Tongue (tissue), 2 donors: Measurements from ENCODE around the gene SEMA5B. TPM values are rescaled to one million over a fixed set of nuclear protein-coding genes. Genes with fewer than 3 reads are reported as not detected.

ENCODE experiments used
- DNase-seq: peaks from one replicate; pipeline ENCODE4 v3.0.0-alpha.2; 2015
- total RNA-seq: library from RNA; depleted of rRNA; stranded (reverse); fragments of >200 nt; gene quantifications from one replicate; pipeline ENCODE4 v1.2.3, GENCODE V29; 2014

SEMA5B gene, protein sequence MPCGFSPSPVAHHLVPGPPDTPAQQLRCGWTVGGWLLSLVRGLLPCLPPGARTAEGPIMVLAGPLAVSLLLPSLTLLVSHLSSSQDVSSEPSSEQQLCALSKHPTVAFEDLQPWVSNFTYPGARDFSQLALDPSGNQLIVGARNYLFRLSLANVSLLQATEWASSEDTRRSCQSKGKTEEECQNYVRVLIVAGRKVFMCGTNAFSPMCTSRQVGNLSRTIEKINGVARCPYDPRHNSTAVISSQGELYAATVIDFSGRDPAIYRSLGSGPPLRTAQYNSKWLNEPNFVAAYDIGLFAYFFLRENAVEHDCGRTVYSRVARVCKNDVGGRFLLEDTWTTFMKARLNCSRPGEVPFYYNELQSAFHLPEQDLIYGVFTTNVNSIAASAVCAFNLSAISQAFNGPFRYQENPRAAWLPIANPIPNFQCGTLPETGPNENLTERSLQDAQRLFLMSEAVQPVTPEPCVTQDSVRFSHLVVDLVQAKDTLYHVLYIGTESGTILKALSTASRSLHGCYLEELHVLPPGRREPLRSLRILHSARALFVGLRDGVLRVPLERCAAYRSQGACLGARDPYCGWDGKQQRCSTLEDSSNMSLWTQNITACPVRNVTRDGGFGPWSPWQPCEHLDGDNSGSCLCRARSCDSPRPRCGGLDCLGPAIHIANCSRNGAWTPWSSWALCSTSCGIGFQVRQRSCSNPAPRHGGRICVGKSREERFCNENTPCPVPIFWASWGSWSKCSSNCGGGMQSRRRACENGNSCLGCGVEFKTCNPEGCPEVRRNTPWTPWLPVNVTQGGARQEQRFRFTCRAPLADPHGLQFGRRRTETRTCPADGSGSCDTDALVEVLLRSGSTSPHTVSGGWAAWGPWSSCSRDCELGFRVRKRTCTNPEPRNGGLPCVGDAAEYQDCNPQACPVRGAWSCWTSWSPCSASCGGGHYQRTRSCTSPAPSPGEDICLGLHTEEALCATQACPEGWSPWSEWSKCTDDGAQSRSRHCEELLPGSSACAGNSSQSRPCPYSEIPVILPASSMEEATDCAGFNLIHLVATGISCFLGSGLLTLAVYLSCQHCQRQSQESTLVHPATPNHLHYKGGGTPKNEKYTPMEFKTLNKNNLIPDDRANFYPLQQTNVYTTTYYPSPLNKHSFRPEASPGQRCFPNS
- 11.0 TPM for total RNA-seq

- peak; percentile 75 for DNase-seq
Measured at GRCh38 chr3:123027292-123028232, at the start of gene SEMA5B. Gene SEMA5B (minus strand): TSS chr3:123027763. CDS start chr3:122961263, 66,500 bp downstream.

DNA sequence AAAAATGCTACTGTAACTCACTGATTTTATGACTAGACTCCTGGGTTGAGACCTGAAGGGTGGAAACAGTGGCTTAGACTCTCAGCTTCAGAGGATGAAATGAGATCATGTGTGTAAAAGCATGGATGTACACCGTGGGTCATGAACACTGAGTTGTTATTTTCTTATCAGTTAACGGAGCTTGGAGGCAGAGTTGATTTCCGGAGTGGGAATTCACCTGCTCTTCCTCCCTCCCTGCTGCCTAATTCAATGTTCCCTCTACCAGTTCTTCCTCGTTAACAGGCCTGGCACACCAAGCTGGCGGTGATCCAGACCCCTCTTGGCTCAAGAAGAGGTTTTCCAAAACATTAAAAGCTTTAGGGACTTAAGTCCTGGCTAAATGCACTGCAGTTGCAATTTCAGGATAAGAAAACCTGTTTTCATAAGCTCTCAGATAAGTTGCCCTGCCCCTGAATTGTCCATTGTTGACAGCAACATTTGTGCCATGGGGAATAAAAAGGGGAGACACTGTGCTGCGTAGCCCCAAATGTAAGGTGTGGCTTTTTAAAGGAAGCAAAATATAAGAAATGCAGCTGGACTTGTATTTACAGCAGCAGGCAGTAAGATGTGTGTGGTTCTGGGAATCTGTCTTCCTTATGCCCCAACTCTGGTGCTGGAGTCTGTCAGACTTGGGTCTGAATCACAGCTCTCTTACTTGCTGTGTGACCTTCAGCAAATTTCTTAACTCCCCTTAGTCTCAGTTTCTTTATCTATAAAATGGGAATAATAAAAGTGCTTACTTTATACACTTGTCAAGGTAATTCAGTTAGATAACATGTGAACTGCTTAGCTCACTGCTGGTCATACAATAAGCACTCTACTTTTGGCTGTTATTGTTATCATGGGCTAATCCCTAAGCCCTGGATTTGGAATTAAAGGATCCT, 49.2 kb upstream of the SEMA5B start:
- peak; percentile 84 for DNase-seq

DNA sequence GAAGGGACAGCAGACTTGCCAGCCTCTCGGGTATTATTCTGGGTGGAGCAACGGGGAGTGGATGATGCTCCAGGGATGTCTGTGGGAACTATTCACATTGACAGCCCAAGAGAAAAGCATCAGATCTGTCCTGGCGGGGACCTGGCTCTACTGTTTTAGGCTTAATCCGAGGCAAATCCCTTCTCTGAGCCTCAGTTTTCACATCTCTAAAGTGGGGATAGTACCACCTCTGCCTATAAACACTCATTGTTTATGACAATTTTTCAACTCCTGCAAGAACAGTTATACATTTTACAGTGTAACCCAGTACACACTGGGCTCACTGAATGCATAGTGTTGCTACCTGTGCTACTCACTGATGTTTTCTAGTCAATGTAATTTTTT, 48.5 kb upstream of the SEMA5B start:
- DNase-seq: no peak

DNA sequence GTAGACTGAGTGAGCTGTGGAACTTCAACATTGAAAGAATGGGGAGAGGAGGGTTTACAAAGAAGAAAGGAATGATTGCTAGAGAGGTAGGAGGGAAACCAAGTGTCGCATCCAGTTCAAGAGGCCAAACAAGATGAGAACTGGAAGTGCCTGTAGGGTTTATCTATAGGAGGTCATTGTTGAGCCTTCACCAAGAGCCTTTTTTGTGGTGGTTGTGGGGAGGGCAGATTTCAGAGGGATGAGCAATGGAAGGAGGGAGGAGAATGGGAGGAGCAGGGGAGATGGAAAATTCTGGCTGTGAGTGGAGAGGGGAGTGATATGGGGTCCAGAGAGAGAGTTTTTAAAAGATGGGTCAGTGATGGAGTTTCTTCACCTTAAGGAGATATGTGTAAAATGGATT, 47.8 kb upstream of the SEMA5B start:
- DNase-seq: no peak

GRCh38 chr3:123072564-123072963, 45.0 kb upstream of the SEMA5B start:
- no peak for DNase-seq

DNA sequence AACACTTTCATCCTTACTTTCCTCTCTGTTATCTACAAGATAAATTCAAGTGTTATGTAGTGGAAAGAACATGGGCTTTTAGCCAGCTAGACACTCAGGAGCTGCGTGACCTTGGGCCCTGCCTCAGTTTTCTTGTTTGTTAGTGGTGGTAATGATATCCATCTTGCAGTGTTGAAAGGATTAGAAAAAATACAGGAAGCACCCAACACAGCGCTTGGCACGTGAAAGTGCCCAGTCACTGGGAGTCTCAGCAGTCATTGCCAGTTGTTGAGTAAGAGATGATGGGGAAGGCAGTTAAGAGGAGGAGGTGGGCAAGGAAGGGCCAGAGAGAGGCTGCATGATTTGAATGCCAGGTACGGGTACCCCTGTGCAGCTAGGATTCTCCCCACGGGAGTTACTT, 44.6 kb upstream of the SEMA5B start:
- no peak for DNase-seq

DNA sequence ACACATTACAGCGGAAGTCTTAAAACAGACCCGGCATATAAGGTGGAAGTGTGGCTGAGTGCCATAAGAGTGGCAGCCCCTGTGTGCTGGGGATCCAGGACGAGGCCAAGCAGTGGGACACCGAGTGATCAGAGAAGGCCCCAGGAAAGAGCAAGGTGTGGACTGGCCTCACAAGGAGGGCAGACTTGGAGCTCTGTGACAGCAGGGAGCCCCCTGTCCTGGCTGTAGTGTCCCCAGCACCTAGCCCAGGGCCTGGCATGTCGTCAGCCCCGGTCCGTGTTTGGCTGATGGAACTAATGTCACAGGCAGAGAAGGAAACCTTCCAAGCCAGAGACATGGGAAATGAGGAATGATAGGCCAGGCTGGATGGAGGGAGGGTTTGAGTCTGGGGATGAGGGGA, 44.0 kb upstream of the SEMA5B start:
- DNase-seq: no peak

GRCh38 chr3:123071146-123071545, 43.6 kb upstream of the SEMA5B start:
- DNase-seq: no peak

GRCh38 chr3:123070510-123070909, 42.9 kb upstream of the SEMA5B start:
- no peak for DNase-seq

- DNase-seq: no peak
Measured at GRCh38 chr3:123068601-123069381, 41.2 kb upstream of the SEMA5B start.

- peak; percentile 24 for DNase-seq
Measured at GRCh38 chr3:123067689-123068600, 40.4 kb upstream of the SEMA5B start.

- DNase-seq: peak; percentile 95
Measured at GRCh38 chr3:123066896-123067688, 39.5 kb upstream of the SEMA5B start, which contains the start of gene PDIA5. Gene PDIA5 (plus strand): TSS chr3:123067025. CDS start chr3:123067165, 140 bp downstream.

DNA sequence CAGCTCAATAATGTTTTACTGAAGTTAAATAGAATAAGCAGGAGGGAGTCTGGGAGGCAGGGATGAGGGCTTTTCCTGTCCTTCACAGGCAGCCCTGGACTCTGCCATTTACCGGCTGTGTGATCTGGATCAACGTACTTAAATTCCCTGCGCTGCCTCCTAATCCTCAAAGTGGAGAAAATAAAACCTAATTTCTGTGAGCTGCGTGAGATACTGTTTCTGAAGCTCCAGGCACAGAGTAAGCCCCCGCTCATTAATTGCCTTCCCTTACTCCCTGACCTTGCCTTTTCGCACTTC, 39.0 kb upstream of the SEMA5B start:
- DNase-seq: no peak

DNA sequence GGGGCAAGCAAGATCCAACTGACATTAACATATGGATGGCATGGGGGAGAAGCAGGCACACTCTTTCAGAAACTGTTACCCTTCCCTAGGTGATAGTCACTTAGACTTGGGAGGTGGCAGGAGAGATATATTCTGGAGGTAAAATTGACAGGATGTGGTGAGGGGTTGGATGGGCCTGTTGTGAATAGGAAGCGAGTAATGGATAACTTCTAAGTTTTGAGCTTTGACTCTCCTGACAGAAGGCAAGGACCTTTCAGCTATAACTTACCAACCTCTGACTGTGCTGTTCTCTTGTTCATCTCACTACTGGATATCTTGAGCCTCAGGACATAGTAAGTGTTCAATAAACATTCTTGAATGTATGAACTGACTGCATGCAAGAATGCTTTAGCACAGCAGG, 37.4 kb upstream of the SEMA5B start:
- no peak for DNase-seq

DNA sequence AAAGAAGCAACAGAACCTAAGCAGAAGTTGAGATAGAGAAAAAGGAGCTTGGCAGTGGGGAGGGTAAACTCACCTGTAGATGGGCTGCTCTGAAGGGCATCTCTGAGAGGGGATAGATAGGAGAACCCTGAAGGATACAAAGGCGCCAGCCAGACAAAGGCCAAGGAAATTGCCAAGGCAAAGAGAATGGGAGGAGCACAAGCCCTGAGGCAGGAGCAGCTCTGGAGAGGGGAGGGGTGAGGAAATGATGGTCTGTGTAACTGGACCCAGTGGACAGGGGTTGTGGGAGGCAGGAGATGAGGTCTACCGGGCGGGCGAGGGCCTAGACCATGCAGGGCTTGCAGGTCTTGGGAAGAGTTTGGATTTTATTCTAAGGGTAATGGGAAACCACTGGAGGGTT, 36.9 kb upstream of the SEMA5B start:
- DNase-seq: no peak

GRCh38 chr3:123063034-123063433, 35.5 kb upstream of the SEMA5B start:
- no peak for DNase-seq

DNA sequence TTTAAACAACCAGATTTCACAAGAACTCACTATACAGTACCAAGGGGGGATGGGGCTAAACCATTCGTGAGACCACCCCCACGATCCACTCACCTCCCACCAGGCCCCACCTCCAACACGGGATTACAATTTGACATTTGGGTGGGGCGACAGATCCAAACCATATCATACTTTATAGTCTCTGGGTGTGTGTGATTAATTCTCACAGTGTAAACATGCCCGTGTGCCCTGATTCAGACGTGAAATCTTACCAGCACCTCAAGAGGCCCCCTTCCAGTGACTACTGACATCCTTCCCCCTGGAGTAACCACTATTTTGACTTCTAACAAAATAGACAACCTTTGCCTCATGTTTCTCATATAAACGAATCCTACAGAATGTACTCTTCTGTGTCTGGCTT, 34.3 kb upstream of the SEMA5B start:
- no peak for DNase-seq

- no peak for DNase-seq
Measured at GRCh38 chr3:123060054-123060453, 32.5 kb upstream of the SEMA5B start.
